GM20000 (cell line): ENCODE results near the gene ERMAP.

ENCODE experiments used
- DNase-seq: peaks from one replicate; pipeline ENCODE4 v3.0.0; 2012; ENCODE audit warnings: low spot score
- TF ChIP-seq, protein P1 (sequence below): IDR thresholded peaks from 2 replicates; pipeline ENCODE4 v1.5.1; 2012; ENCODE audit warnings: mild to moderate bottlenecking, control low read depth; ENCODE audit errors: extremely low read depth, missing control alignments

ERMAP gene

DNA sequence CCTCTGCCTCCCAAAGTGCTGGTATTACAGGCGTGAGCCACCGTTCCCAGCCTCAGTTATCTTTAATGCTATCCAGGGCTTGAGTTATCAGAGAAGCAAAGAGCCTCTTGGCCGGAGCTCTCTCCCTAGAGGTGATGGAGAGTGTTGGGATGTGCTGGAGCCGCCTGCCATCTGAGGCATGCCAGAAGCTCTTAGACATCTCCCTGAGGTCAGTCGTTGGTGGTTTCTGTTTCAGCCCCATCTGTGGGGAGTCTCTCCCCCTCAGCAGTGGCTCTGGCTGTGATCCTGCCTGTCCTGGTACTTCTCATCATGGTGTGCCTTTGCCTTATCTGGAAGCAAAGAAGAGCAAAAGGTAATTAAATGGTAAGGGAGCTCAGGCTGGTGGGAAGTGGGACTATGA lies 17.9 kb downstream of the ERMAP start:
- TF ChIP-seq, protein P1, sequence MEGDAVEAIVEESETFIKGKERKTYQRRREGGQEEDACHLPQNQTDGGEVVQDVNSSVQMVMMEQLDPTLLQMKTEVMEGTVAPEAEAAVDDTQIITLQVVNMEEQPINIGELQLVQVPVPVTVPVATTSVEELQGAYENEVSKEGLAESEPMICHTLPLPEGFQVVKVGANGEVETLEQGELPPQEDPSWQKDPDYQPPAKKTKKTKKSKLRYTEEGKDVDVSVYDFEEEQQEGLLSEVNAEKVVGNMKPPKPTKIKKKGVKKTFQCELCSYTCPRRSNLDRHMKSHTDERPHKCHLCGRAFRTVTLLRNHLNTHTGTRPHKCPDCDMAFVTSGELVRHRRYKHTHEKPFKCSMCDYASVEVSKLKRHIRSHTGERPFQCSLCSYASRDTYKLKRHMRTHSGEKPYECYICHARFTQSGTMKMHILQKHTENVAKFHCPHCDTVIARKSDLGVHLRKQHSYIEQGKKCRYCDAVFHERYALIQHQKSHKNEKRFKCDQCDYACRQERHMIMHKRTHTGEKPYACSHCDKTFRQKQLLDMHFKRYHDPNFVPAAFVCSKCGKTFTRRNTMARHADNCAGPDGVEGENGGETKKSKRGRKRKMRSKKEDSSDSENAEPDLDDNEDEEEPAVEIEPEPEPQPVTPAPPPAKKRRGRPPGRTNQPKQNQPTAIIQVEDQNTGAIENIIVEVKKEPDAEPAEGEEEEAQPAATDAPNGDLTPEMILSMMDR = no peak
- DNase-seq = no peak

DNA sequence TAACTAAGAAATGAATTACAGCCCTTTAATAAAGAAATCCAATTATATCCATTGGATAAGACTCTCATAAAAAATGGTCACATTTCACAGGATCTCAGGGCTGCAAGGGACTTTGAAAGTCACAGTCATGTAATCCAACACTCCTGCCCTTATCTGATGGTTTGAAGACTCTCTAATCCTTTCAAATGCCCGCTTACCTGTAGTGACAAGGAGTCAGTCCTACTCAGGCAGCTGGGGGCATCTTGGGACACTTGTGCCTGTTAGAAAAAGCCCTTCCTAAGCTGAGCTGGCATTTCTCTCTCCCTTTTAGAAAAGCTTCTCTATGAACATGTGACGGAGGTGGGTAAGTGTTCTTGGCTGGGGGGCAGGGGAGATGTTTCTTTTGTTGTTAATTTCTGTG lies 18.5 kb downstream of the ERMAP start:
- TF ChIP-seq, protein P1 = no peak
- no peak for DNase-seq

DNA sequence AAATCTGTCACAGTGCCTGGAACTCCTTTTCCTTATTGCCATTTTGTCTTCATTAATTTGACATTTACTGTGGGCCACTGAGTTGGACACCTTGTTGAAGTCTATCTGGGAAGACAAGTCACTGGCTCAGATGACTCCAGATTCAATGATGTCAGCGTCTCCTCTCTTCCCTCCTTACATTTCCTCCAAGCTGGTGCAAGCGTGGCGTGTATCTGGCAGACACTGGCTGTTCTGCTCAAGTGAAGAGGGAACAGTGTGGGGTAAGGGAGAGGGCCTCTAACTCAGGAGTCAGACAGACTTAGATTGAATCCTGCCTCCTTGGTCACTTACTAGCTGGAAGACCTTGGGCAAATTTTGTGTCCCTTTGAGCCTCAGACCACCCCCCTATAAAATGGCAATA lies 20.8 kb downstream of the ERMAP start:
- DNase-seq = no peak
- TF ChIP-seq, protein P1 = no peak

DNA sequence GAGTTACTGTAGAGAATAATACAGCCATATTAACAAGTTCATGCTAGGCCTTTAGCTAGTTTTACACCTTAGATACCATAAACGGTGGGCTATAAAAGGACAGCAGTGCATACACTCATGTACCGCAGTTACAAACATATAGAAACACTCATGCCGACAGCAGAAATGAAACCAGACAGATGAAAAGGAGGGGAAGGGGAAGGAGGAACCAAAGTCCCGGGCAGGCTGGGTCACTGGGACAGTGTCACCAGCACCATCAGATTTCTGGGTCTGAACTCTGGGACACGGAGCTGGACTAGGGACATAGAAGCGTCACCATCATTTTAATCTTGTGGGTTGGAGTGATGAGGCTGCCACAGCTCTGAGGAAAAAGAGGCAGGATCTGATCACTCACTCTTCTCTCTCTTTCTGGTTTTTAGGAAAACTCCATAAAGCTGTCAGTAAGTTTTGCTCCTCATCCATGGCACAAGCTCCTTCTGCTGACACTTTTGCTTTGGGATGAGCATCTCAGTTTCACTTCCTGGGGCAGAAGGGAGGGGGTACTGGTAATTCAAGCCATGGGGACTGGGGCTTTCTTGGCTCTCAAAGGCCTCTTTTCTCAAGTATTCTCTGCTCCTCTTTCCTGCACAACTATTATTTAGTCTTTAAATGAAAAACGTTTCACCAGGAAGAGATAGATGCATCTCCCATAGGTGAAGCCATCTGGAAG lies 21.7 kb downstream of the ERMAP start:
- TF ChIP-seq, protein P1 = no peak
- DNase-seq = peak; percentile 25

DNA sequence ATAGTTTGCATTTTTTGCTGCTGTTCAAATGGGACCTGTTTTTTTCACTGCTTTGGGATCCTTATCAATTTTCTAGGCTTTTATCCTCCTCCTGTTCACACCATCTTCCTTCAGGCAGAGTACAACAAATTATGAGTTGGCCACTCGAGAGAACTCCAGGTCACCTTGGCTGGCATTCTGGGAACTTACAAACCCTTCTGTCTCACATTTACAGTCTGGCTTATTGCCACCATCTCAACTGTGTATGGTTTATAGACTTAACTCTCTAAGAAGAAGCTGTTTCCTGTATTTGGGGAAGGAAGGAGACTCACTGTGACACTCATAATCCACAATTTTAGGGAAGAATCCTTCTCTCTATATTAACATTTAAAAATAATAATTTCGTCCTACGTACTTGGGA lies 24.1 kb downstream of the ERMAP start:
- no peak for DNase-seq
- TF ChIP-seq, protein P1 = no peak

DNA sequence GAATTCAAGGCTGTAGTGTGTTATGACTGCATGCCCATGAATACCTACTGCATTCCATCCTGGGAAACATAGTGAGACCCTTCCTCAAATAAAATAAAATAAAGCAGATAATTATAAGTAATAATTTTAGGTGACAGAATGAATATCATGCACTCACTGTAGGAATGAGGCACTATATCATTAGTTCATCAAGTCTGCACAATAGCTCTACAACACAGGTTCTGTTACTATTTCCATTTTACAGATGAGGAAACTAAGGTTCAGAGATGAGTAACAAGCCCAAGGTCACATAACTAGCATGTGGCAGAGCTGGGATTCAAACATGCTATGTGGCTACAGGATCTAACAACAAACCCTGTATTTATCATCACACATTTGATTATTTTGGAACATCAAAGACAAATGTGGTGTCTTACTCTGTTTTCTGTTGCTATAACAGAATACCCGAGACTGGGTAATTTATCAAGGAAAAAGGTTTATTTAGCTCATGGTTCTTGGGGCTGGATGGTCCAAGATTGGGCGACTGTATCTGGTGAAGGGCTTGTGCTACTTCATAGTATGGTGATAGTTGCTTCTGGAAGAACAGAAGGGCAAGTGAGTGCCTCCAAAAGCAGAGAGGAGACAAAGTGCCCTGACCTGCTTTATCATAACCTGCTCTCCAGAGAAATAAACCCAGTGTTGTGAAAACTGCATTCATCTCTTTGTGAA lies 24.7 kb downstream of the ERMAP start:
- no peak for DNase-seq
- TF ChIP-seq, protein P1 = no peak

DNA sequence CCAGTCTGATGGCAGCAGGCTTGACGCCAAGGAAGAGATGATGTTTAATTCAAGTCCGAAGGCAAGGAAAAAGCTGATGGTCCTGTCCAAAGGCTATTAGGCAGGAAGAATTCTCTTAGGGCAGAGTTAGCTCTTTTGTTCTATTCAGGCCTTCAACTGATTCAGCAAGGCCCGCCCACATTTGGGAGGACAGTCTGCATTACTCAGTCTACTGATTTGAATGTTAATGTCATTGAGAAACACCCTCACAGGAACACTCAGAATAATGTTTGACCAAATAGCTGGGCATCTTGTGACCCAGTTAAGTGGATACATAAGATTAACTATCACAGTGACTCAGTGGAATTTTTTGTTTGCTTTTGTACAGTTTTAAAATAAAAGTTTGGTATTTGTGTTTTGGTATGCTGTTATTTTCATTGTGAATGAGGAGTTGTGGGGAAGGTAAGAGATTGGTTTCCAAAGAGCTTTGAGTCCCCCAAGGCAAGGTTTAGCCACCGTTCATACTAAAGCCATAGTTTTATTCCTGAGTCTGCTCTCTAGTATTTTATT lies 27.7 kb downstream of the ERMAP start:
- TF ChIP-seq, protein P1 = no peak
- DNase-seq = no peak
